GM10248 (cell line): ENCODE measurements around the gene ABI3BP.

Source experiments
- CTCF ChIA-PET: fragments of 300-600 bp; sonication (Branson Sonifier 250); formaldehyde crosslinking; extraction: SDS; loops from one replicate; lab custom pipeline; 2021; ENCODE audit warnings: antibody characterized with exemption; lab: Yijun Ruan, JAX
- POLR2A ChIA-PET: fragments of 350-650 bp; sonication (Branson Sonifier 250); formaldehyde crosslinking; extraction: SDS; loops from one replicate; lab custom pipeline; 2020; ENCODE audit warnings: antibody characterized with exemption; lab: Yijun Ruan, JAX
- DNase-seq: peaks from one replicate; pipeline ENCODE4 v3.0.0; 2012; ENCODE audit errors: extremely low spot score
- CTCF ChIP-seq: IDR thresholded peaks from 2 replicates; pipeline ENCODE4 v1.5.1; 2012; ENCODE audit warnings: mild to moderate bottlenecking, low read depth; ENCODE audit errors: extremely low read depth, missing control alignments, control extremely low read depth

Gene ABI3BP

GRCh38 chr3:100976611-100977010 lies 16.6 kb downstream of the ABI3BP start:
- POLR2A ChIA-PET: no interaction called here
- DNase-seq: no peak
- TF ChIP-seq CTCF: no peak
- CTCF ChIA-PET: interaction anchor here (1.5 kb wide), 1 partner anchor 11 kb away, joined by 6 read pairs; no protein-coding TSS in a partner anchor

GRCh38 chr3:100975714-100976113 lies 17.5 kb downstream of the ABI3BP start:
- DNase-seq: no peak
- TF ChIP-seq CTCF: no peak
- CTCF ChIA-PET: interaction anchor here (1.3 kb wide), 1 partner anchor 9 kb away, joined by 3 read pairs; no protein-coding TSS in a partner anchor
- POLR2A ChIA-PET: no interaction called here

- POLR2A ChIA-PET: no interaction called here
- CTCF ChIA-PET: interaction anchor here (2.2 kb wide), 1 partner anchor 16 kb away, joined by 6 read pairs; no protein-coding TSS in a partner anchor
- no peak for DNase-seq
- TF ChIP-seq CTCF: no peak
Measured at GRCh38 chr3:100973594-100973993, 19.6 kb downstream of the ABI3BP start.

GRCh38 chr3:100972867-100973266 lies 20.4 kb downstream of the ABI3BP start:
- no peak for TF ChIP-seq CTCF
- ChIA-PET CTCF (no interaction called here), POLR2A (no interaction called here)
- DNase-seq: no peak

- CTCF ChIA-PET: no interaction called here
- POLR2A ChIA-PET: no interaction called here
- no peak for TF ChIP-seq CTCF
- no peak for DNase-seq
Measured at GRCh38 chr3:100972301-100972844, 20.8 kb downstream of the ABI3BP start.

GRCh38 chr3:100971798-100972197 lies 21.4 kb downstream of the ABI3BP start:
- CTCF ChIA-PET: no interaction called here
- POLR2A ChIA-PET: no interaction called here
- TF ChIP-seq CTCF: no peak
- DNase-seq: no peak

- ChIA-PET POLR2A (no interaction called here), CTCF (interaction anchor here (1.2 kb wide), 1 partner anchor 13 kb away, joined by 3 read pairs; no protein-coding TSS in a partner anchor)
- TF ChIP-seq CTCF: no peak
- DNase-seq: no peak
Measured at GRCh38 chr3:100970477-100970990, 22.7 kb downstream of the ABI3BP start.
